ENCODE data around the gene MPG. TPM values are rescaled to one million over a fixed set of nuclear protein-coding genes. Genes with fewer than 3 reads are reported as not detected.

MPG gene
- polyA plus RNA-seq, 2 of the 4 experiments (the other 2 are of a cell fraction) = 25.5 to 54.3 TPM

DNA sequence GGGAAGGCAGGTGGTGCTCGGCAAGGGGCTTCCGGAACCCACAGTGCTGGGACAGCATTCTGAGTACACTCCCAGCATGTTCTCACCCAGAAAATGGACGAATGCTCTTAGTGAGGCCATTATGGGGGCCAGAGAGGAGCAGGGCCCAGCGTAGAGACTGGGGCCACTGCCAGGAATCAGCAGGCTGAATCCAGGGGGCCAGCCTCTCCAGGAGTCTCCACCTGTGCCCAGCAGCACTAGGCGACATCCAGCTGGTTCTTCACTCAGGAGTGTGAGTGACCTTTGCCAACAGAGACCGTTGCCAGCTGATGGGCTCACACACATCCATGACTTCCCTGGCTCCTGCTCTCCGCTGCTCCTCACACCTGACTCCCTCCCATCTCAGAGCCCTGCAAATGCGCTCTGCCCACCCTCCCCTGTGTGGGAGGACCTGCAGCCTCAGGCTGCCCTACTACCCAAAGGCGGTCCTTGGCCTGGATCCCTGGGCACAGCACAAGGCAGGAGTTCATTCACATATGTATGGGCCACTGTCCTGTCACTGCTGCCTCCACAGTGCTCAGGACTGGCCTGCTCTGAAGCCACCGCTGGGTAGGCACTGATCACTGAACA, 10.7 kb upstream of the MPG start:
- WGBS (ENCODE audit: missing lambda C conversion rate) = 84% methylated on average over 9 of the region's 10 CpGs
- H3K4me2 ChIP-seq = no peak overlapping the region
- peaks cover 8% of the 10 kb centered on the region for H3K4me1 ChIP-seq
- FAIRE-seq (no peak), DNase-seq (ENCODE audit: low read depth in 1 of 2, low spot score in 1 of 2) (no peak), ATAC-seq (no peak)
- H3K27ac ChIP-seq = no peak overlapping the region
- TF ChIP-seq, protein P1, sequence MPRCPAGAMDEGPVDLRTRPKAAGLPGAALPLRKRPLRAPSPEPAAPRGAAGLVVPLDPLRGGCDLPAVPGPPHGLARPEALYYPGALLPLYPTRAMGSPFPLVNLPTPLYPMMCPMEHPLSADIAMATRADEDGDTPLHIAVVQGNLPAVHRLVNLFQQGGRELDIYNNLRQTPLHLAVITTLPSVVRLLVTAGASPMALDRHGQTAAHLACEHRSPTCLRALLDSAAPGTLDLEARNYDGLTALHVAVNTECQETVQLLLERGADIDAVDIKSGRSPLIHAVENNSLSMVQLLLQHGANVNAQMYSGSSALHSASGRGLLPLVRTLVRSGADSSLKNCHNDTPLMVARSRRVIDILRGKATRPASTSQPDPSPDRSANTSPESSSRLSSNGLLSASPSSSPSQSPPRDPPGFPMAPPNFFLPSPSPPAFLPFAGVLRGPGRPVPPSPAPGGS (IDR thresholded peaks at IDR 0.05) = no peak
- ChIA-PET CTCF (interaction anchor here (2.2 to 25.2 kb wide), 5 partner anchors 10 to 294 kb away, joined by 10 to 718 read pairs (median 62); partner anchors contain the start of genes HBQ1, MPG and RHBDF1), POLR2A (interaction anchor here (1.3 kb wide), 1 partner anchor 113 kb away, joined by 4 read pairs; the partner anchor contains the start of gene HBQ1)
- H3K9me3 ChIP-seq = no peaks in the 10 kb centered on the region
- H3K4me3 ChIP-seq = no peak overlapping the region

DNA sequence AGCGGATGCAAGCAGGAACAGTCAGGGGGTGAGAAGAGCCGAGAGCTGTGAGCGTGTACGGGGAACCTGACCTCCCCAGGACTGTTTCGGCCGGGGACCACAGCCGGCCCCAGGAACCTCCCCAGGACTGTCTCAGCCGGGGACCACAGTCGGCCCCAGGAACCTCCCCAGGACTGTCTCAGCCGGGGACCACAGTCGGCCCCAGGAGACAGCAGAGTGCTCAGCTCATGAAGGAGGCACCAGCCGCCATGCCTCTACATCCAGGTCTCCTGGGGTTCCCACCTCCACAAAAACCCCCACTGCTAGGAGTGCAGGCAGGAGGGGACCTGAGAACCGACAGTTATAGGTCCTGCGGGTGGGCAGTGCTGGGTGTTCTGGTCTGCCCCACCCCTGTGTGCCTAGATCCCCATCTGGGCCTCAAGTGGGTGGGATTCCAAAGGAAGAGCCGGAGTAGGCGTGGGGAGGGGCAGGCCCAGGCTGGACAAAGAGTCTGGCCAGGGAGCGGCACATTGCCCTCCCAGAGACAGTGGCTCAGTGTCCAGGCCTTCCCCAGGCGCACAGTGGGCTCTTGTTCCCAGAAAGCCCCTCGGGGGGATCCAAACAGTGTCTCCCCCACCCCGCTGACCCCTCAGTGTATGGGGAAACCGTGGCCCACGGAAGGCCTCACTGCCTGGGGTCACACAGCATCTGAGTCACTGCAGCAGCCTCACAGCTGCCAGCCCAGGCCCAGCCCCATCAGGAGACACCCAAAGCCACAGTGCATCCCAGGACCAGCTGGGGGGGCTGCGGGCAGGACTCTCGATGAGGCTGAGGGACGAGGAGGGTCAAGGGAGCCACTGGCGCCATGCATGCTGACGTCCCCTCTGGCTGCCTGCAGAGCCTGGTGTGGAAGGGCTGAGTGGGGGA, 9.9 kb upstream of the MPG start:
- FAIRE-seq (no peak), ATAC-seq (no peak), DNase-seq (ENCODE audit: low read depth in 1 of 2, low spot score in 1 of 2) (no peak)
- CTCF ChIA-PET = interaction anchor here (0.6 to 25.2 kb wide), 10 partner anchors 8 to 293 kb away, joined by 3 to 718 read pairs (median 18); partner anchors contain the start of genes HBQ1, MPG, POLR3K and RHBDF1
- TF ChIP-seq NFE2L2 (conservative IDR thresholded peaks at IDR 0.05; ENCODE audit: low read length) = no peak
- no peak for TF ChIP-seq HDAC2 (IDR thresholded peaks at IDR 0.05)
- TF ChIP-seq MYC (IDR thresholded peaks at IDR 0.05; ENCODE audit: borderline replicate concordance, low read length) = no peak
- no peak for TF ChIP-seq JUNB (IDR thresholded peaks at IDR 0.05)
- TF ChIP-seq RAD21 (conservative IDR thresholded peaks at IDR 0.05 in 1 of 2, IDR thresholded peaks at IDR 0.05 in 1 of 2) = no peak
- no peak for TF ChIP-seq CEBPB (IDR thresholded peaks at IDR 0.05)
- TF ChIP-seq RCOR1 (IDR thresholded peaks at IDR 0.05; ENCODE audit: low read depth, low read length) = no peak
- TF ChIP-seq TFCP2L1 (CRISPR knock-in tag; IDR thresholded peaks at IDR 0.05) = no peak
- no peak for TF ChIP-seq HMGXB4 (CRISPR knock-in tag; IDR thresholded peaks at IDR 0.05; ENCODE audit: borderline replicate concordance)
- TF ChIP-seq TP53 (CRISPR knock-in tag; IDR thresholded peaks at IDR 0.05) = no peak
- TF ChIP-seq FOXS1 (CRISPR knock-in tag; IDR thresholded peaks at IDR 0.05) = no peak
- no peak overlapping the region for H3K4me2 ChIP-seq
- no peak overlapping the region for H3K4me3 ChIP-seq
- 83% methylated on average over 25 of the region's 27 CpGs for WGBS (ENCODE audit: missing lambda C conversion rate)
- no peaks in the 10 kb centered on the region for H3K9me3 ChIP-seq
- H3K4me1 ChIP-seq = peaks cover 13% of the 10 kb centered on the region
- POLR2A ChIA-PET = no interaction called here
- H3K27ac ChIP-seq = no peak overlapping the region

GRCh38 chr16:69181-69580, 8.8 kb upstream of the MPG start:
- Histone ChIP-seq H3K4me3 (no peak overlapping the region), H3K4me2 (no peak overlapping the region), H3K4me1 (peaks cover 17% of the 10 kb centered on the region), H3K27ac (no peak overlapping the region), H3K9me3 (no peaks in the 10 kb centered on the region)
- no peak for FAIRE-seq
- no peak for DNase-seq (ENCODE audit: low read depth in 1 of 2, low spot score in 1 of 2)
- 92% methylated on average over 8 of the region's 8 CpGs for WGBS (ENCODE audit: missing lambda C conversion rate)
- no peak for ATAC-seq
- ChIA-PET CTCF (interaction anchor here (0.6 to 25.2 kb wide), 8 partner anchors 9 to 292 kb away, joined by 3 to 718 read pairs (median 5); partner anchors contain the start of genes HBQ1, MPG, POLR3K and RHBDF1), POLR2A (no interaction called here)
- TF ChIP-seq RAD21 (conservative IDR thresholded peaks at IDR 0.05 in 1 of 2, IDR thresholded peaks at IDR 0.05 in 1 of 2) (no peak), FOSB (CRISPR knock-in tag; IDR thresholded peaks at IDR 0.05) (no peak), HOXA7 (CRISPR knock-in tag; IDR thresholded peaks at IDR 0.05) (no peak), RNF2 (IDR thresholded peaks at IDR 0.05; ENCODE audit: borderline replicate concordance, low read depth) (no peak), RCOR1 (IDR thresholded peaks at IDR 0.05; ENCODE audit: low read depth, low read length) (no peak), HES2 (IDR thresholded peaks at IDR 0.05) (no peak), HOXB13 (CRISPR knock-in tag; IDR thresholded peaks at IDR 0.05; ENCODE audit: low read depth) (no peak), CBX8 (IDR thresholded peaks at IDR 0.05) (no peak), TP53 (CRISPR knock-in tag; IDR thresholded peaks at IDR 0.05) (no peak), CBX2 (IDR thresholded peaks at IDR 0.05; ENCODE audit: borderline replicate concordance, low read depth) (no peak), PHF8 (IDR thresholded peaks at IDR 0.05; ENCODE audit: borderline replicate concordance, low read depth) (no peak)
